Measurements from ENCODE around the gene ULK4.

Gene ULK4

GRCh38 chr3:41334426-41334825 lies 627.5 kb downstream of the ULK4 start:
- no peak for DNase-seq (ENCODE audit: low read depth)
- H3K4me3 ChIP-seq (replicated peaks; ENCODE audit: low read depth, low read length): no peak overlapping the region
- TF ChIP-seq, protein P1, sequence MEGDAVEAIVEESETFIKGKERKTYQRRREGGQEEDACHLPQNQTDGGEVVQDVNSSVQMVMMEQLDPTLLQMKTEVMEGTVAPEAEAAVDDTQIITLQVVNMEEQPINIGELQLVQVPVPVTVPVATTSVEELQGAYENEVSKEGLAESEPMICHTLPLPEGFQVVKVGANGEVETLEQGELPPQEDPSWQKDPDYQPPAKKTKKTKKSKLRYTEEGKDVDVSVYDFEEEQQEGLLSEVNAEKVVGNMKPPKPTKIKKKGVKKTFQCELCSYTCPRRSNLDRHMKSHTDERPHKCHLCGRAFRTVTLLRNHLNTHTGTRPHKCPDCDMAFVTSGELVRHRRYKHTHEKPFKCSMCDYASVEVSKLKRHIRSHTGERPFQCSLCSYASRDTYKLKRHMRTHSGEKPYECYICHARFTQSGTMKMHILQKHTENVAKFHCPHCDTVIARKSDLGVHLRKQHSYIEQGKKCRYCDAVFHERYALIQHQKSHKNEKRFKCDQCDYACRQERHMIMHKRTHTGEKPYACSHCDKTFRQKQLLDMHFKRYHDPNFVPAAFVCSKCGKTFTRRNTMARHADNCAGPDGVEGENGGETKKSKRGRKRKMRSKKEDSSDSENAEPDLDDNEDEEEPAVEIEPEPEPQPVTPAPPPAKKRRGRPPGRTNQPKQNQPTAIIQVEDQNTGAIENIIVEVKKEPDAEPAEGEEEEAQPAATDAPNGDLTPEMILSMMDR (IDR thresholded peaks at IDR 0.05; ENCODE audit: low read length, missing control alignments): no peak

GRCh38 chr3:41331041-41331440 lies 630.9 kb downstream of the ULK4 start:
- no peak overlapping the region for H3K4me3 ChIP-seq (replicated peaks; ENCODE audit: low read depth, low read length)
- DNase-seq (ENCODE audit: low read depth): no peak
- TF ChIP-seq, protein P1 (IDR thresholded peaks at IDR 0.05; ENCODE audit: low read length, missing control alignments): no peak

GRCh38 chr3:41330465-41330864 lies 631.4 kb downstream of the ULK4 start:
- TF ChIP-seq, protein P1 (IDR thresholded peaks at IDR 0.05; ENCODE audit: low read length, missing control alignments): no peak
- DNase-seq (ENCODE audit: low read depth): peak; percentile 25
- H3K4me3 ChIP-seq (replicated peaks; ENCODE audit: low read depth, low read length): no peak overlapping the region

DNA sequence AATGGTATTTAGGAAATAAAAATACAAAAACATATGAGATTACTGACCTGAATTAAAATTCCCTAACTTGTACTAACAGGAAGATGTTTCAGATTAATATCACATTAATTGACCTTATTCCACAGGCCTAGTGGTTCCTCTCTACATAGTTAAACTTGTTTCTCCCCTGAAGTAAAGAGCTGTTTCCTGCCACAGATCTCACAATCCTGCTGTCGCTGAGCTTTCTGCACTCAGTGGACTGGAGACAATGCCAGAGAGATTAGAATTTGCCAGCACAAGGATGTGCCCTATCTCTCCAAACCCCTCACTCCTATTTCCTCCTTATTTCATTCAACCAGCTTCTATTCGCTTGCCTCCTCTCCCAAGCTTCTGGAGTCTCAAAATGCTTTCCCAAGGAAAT lies 632.0 kb downstream of the ULK4 start:
- TF ChIP-seq, protein P1 (IDR thresholded peaks at IDR 0.05; ENCODE audit: low read length, missing control alignments): no peak
- no peak overlapping the region for H3K4me3 ChIP-seq (replicated peaks; ENCODE audit: low read depth, low read length)
- DNase-seq (ENCODE audit: low read depth): no peak

DNA sequence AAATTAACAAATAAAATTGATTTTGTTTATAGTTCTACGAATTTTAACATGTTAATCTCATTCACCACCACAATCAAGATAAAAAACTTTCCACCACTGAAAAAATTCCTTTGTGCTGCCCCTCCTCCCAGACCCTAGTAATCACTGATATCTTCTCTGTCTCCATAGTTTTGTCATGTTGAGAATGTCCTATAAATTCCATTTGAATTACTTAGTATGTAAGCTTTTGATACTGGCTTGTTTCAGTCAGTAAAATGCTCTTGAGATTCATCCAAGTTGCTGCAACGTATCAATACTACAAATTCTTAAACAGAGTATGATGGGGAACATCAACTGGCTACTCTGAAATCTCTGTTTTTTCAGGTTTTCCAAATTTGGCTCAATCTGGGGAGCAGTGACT lies 633.0 kb downstream of the ULK4 start:
- no peak overlapping the region for H3K4me3 ChIP-seq (replicated peaks; ENCODE audit: low read depth, low read length)
- DNase-seq (ENCODE audit: low read depth): peak; percentile 41
- TF ChIP-seq, protein P1 (IDR thresholded peaks at IDR 0.05; ENCODE audit: low read length, missing control alignments): no peak

- H3K4me3 ChIP-seq (replicated peaks; ENCODE audit: low read depth, low read length): no peak overlapping the region
- peak; percentile 75 for DNase-seq (ENCODE audit: low read depth)
- TF ChIP-seq, protein P1 (IDR thresholded peaks at IDR 0.05; ENCODE audit: low read length, missing control alignments): no peak
These were observed 634.2 kb downstream of the ULK4 start for GRCh38 chr3:41327718-41328117.

DNA sequence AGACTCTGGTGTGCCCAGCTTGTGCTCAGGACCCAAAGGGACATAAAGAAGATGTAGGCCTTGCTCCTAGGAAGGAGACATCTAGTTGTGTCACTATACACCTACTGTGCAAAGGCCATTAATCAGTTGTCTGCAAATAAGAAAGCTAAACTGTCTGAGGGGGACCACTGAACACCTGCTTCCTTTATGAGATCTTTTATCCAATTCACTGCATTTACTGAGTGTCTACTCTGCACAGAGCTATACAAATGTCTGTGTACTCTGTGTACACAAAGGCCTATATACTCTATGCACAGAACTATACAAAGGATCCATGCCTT lies 637.8 kb downstream of the ULK4 start:
- H3K4me3 ChIP-seq (replicated peaks; ENCODE audit: low read depth, low read length): no peak overlapping the region
- TF ChIP-seq, protein P1 (IDR thresholded peaks at IDR 0.05; ENCODE audit: low read length, missing control alignments): no peak
- DNase-seq (ENCODE audit: low read depth): no peak
